GM21737 (cell line): ENCODE measurements around the gene IFNGR1.
"Not testable (repeated sequence)": the region's sequence is repeated elsewhere in the genome, so short reads cannot be mapped to it uniquely, and the experiment has no call there.

Experiments used
- ATAC-seq: cut with Tn5 transposase; IDR thresholded peaks from one replicate; pipeline ENCODE4 v1.9.1; 2021; ENCODE audit warnings: mild to moderate bottlenecking, moderate library complexity; ENCODE audit not compliant: unreplicated experiment

The IFNGR1 gene

GRCh38 chr6:137218917-137219663 lies at the start of gene IFNGR1:
Gene IFNGR1, minus strand, starts transcription at chr6:137219385. Its CDS starts 58 bp downstream, at chr6:137219327.
- peak; percentile 89 for ATAC-seq

GRCh38 chr6:137268911-137269310 lies 49.7 kb upstream of the IFNGR1 start:
- no peak for ATAC-seq

DNA sequence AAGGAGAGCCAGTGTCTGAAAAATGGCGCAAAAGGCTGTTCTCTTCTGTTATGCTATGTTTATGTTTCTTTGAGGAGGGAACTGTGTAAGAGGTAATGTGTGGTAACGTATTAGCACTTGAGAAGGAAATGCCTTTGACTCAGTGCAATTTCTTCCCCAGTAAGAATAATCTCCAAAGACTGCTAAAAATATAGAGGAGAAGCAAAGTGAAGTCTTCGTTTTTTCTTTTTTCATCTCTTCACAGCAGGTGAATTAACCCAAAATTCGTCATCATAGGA lies 47.1 kb upstream of the IFNGR1 start:
- ATAC-seq: no peak

DNA sequence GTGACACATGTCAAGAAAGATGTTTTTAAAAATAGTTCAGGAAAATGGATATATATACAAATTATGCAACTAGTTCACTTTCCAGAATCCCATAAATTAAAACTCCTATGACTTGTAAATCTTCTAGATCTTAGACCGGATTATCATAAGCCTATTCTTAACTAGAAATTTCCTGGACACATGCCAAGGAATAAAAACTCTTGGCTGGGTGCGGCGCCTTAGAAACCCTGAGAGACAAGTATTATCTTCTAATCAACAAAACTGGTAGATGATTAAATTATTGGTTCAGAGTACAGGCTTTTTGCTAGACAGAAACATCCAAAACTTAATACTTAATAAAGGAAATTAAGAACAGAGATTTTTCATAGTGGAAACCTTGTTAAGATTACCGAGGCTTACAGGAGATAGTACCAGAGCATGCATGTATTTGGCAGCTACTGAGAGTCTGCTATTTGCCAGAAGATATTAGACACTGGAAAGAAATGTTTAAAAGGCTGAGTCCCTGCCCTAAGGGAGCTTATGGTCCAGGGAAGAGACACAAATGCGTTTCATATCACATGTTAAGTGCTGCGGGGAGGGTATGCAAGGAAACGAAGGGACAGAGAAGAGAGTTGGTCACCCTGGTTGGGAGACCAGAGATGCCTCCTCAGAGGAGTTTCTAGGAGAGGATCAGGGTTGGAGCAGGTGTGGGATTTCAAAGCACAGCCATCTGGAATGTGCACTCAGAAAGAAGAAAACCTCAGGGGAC lies 46.5 kb upstream of the IFNGR1 start:
- ATAC-seq: no peak

- ATAC-seq: no peak
Measured at GRCh38 chr6:137264311-137265075, 45.3 kb upstream of the IFNGR1 start.

DNA sequence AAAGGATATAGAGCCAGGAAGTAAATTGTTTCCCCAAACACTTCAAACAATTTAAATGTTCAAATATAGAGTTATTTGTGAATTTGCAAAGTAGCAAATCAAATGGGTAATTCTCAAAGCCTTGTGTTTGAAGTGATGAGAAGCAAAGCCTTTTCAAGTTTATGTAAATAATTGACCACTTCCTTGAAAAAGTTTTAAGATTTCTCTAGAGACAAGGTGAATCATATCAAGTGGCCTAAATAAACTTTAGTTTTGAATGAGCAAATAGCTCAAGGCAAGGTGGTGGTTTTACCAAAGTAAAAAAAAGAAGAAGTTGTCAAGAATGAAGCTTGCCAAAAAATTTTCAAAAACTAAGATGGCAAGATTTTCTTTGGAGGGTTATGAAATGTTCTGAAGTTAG lies 42.6 kb upstream of the IFNGR1 start:
- no peak for ATAC-seq

DNA sequence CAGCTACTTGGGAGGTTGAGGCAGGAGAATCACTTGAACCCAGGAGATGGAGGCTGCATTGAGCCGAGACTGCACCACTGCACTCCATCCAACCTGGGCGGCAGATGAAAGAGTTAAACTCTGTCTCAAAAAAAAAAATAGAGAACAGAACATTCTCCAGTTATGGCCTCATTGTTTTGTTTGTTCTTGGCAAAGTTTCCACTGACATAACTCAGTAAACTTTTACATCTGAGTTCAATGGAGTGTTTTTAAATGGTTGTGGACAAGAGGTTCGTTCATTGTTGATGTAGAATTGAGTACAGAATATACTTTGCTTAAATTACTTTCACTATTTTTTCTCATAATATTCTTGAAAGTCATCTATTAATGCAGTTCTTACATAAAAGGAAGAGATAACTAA lies 42.2 kb upstream of the IFNGR1 start:
- no peak for ATAC-seq

DNA sequence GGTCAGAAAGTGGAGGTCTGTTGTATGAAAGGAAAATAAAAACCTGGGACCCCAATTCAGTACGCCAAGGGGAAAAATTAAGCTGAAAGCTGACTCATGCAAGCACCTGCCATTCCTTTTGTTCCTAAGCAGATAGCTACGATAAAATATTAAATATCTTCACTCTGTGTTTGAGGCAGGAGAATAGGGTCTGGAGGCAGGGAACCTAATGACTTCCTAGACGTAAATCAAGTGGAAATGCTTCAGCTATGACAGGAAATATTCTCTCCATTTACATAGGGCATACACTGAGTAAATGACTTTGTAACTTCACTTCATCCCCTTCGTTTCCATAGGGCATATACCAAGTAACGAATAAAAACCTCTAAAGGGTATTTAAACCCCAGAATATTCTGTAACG lies 41.0 kb upstream of the IFNGR1 start:
- ATAC-seq: no peak

- ATAC-seq: no peak
Measured at GRCh38 chr6:137259349-137259748, 40.2 kb upstream of the IFNGR1 start.

DNA sequence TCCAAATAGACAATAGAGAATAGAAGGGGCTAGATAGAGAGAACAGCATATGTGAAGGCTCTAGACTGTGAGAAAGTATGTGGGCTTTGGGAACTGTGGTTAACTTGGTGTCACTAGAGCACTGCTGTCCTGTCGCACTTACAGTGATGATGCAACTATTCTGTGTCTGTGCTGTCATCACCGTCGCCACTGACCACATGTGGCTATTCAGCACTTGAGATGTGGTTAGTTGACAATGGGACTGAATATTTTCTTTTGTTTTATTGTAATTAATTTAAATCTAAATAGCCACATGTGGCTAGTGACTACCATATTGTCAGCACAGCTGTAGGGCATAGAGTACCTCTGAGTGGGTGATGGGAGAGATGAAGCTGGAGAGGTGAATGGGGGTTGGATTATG lies 39.0 kb upstream of the IFNGR1 start:
- no peak for ATAC-seq

GRCh38 chr6:137256350-137257103 lies 37.3 kb upstream of the IFNGR1 start:
- no peak for ATAC-seq

DNA sequence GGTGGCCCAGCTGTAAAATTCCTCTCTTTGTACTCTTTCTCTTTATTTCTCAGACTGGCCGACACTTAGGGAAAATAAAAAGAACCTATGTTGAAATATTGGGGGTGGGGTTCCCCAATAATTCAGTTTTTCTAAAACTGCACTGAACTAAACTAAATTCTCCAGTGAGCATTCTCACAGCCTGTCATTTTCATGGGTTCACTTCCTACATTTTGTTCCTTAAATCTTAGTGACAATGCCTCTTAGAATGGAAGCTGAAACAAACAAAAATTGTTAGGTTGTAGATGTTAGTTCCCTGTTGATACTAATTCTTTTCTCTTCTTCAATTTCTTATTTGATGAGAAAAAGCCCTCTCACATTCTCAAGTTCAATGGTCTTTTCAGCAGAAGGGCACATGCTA lies 35.8 kb upstream of the IFNGR1 start:
- no peak for ATAC-seq

DNA sequence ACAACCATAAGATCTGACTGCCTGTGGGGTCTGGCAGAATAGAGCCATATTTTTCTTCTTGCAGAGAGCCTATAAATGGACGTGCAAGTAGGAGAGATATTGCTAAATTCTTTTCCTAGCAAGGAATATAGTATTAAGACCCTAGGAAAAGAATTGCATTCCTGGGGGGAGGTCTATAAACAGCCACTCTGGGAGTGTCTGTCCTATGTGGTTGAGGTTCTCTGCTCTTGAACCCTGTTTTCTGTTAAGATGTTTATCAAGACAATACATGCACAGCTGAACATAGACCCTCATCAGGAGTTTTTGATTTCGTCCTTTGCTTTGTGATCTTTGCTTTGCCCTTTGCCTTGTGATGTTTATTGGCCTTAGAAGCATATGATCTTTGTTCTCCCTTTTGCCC lies 35.2 kb upstream of the IFNGR1 start:
- ATAC-seq: not testable (repeated sequence)

DNA sequence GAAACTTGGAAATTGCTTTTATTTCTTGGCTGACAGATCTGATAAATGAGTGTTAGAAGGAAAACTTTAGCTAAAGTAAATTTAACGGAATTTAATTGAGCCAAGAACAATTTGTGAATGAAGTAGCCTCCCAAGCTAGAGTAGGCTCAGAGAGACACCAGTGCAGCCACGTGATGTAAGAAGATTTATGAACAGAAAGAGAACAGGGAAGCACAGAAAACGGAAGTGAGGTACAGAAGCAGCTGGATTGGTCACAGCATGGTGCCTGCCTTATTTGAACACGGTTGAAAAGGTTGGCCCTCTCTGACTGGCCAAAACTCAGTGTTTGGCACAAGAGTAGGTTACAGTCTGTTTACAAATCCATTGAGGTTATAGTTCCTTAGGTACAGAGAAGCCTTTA lies 29.5 kb upstream of the IFNGR1 start:
- ATAC-seq: no peak

DNA sequence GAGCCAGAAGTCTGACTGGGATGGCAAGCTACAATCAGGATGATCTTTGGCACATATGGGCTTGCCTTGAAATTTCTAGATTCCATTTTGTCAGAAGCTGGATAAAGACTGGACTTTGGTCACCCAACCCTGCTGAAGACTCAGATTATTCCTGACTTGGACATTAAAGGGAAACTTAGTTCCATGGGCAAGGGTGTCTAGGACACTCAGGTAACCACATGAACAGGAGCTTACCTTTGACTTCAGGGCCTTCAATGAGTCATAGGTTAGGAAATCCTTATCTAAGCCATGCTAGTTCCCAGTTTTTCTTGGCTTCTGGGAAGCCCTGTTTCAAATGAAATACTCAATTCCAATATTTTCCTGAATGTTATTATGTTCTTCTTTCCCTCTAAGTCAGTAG lies 28.5 kb upstream of the IFNGR1 start:
- ATAC-seq: no peak

DNA sequence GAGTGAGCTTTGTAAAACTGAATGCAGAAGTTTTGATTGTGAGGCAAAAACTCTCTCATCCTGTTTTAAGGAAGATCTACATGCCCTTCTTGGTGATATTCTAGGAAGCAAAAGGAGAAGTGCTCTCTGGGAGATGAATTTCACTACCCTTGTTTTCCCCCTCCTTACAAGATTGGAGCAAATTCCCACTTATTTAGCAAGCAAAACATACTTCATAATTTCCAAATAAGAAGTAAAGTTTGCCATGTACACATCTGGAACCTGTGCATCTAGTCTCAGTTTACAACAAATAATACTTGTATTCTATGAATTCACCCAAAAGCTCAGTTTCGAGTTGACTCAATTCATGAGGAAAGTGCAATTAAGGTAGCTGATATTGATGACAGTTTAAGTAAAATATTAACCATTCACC lies 27.6 kb upstream of the IFNGR1 start:
- ATAC-seq: no peak

DNA sequence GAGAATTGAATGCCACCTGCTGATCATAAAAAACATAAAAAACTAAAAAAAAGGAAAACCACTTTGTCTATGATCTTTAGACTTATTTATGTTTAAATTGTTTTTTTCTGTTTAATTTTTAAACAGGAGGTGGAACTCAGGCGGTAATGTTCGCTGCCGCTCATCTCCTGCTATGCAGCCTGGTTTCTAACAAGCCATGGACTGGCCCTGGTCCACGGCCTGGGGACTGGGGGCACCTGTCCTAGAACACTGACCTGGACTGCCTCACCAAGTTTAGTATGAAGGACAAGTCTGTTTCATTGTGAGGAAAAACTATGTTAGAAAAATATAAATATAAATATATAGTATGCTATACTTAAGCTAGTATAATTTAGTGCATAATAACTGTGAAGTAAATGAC lies 27.0 kb upstream of the IFNGR1 start:
- ATAC-seq: no peak

- no peak for ATAC-seq
Measured at GRCh38 chr6:137241481-137242038, 22.4 kb upstream of the IFNGR1 start.

DNA sequence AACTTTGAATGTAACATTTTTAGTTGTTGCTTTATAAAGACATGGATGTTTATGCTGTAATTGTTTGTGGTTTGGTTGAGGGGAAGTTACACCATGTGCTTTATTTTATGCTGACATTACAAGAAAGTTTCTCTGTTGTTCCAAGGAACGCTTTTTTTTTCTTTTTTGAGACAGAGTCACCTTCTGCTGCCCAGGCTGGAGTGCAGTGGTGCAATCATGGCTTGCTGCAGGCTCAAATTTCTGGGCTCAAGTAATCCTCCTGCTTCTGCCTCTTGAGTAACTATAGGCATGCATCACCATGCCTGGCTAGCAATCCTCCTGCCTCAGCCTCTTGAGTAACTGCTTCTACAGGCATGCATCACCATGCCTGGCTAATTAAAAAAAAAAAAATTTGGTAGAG lies 21.0 kb upstream of the IFNGR1 start:
- no peak for ATAC-seq

GRCh38 chr6:137237413-137238170 lies 18.4 kb upstream of the IFNGR1 start:
- no peak for ATAC-seq
